HG02610 (cell line): ENCODE results near the gene ZSCAN25.
"Not testable (repeated sequence)": the region's sequence is repeated elsewhere in the genome, so short reads cannot be mapped to it uniquely, and the experiment has no call there.

Source experiments
- ATAC-seq: cut with Tn5 transposase; IDR thresholded peaks from one replicate; pipeline ENCODE4 v1.9.1; 2021; ENCODE audit warnings: mild to moderate bottlenecking, moderate library complexity; ENCODE audit not compliant: unreplicated experiment

The ZSCAN25 gene

GRCh38 chr7:99616359-99617191 is at the start of gene ZSCAN25:
Gene ZSCAN25 (plus strand): TSS chr7:99616946. CDS start chr7:99619607, 2,661 bp downstream.
- ATAC-seq = peak; percentile 94

DNA sequence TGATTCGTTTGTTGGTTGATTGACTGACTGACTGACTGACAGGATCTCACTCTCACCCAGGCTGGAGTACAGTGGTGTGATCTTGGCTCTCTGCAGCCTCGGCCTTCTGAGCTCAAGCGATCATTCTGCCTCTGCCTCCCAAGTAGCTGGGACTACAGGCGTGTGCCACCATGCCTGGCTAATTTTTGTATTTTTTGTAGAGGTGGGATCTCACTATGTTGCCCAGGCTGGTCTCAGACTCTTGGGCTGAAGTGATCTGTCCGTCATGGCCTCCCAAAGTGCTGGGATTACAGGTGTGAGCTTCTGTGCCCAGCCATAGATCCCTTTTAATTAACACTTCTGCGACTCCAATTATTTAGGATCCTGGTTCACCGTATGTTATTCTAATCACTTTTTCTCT is 48.0 kb upstream of the ZSCAN25 start:
- not testable (repeated sequence) for ATAC-seq

GRCh38 chr7:99571768-99572167 is 45.0 kb upstream of the ZSCAN25 start:
- ATAC-seq = no peak

DNA sequence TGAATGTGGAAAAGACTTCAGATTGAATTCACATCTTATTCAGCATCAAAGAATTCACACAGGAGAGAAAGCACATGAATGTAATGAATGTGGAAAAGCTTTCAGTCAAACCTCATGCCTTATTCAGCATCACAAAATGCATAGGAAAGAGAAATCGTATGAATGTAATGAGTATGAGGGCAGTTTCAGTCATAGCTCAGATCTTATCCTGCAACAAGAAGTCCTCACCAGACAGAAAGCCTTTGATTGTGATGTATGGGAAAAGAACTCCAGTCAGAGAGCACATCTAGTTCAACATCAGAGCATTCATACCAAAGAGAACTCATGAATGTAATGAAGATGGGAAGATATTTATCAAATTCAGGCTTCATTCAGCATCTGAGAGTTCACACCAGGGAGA is 43.5 kb upstream of the ZSCAN25 start:
- ATAC-seq = no peak

- no peak for ATAC-seq
These were observed 40.5 kb upstream of the ZSCAN25 start for GRCh38 chr7:99576251-99576650.

GRCh38 chr7:99579281-99579955 is 37.3 kb upstream of the ZSCAN25 start:
- no peak for ATAC-seq

DNA sequence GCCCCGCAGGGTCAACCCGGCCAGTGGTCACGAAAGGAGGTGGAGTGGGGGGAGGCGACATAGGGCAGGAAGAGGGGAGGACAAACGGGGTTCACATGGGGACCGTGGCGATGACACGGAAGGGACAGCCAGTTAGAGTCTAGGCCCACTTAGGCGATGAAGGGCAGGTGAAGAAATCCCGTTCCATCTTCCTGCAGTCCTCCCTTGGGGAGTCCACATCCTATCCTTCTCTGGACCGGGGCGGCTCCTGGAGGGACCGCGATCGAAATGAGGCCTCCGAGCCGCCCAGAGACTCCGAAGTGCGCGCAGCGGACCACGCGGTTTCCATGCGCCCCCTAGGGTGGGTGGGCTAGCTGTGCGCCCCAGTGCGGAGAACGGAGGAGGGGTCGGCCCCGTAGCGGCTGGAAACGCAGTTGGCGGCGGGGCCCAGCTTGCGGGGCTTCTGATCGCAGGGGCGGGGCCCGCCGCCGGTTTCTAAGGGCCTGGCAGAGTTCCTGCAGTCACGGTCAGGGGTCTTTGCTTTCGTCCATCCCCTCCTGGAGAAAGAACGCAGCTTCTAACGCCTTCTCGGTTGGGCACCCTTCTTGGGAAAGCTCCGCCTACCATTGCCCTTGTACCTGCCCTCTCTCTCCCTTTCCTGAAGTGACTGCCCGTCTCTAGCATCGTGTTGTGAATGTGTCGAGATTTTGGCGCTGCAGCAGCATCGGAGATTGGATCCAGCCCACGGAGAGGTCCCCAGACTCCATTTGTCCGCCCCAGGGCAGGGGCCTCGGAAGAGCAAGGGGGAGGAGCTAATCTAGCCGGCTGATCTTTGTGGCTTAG is 36.6 kb upstream of the ZSCAN25 start:
- no peak for ATAC-seq

DNA sequence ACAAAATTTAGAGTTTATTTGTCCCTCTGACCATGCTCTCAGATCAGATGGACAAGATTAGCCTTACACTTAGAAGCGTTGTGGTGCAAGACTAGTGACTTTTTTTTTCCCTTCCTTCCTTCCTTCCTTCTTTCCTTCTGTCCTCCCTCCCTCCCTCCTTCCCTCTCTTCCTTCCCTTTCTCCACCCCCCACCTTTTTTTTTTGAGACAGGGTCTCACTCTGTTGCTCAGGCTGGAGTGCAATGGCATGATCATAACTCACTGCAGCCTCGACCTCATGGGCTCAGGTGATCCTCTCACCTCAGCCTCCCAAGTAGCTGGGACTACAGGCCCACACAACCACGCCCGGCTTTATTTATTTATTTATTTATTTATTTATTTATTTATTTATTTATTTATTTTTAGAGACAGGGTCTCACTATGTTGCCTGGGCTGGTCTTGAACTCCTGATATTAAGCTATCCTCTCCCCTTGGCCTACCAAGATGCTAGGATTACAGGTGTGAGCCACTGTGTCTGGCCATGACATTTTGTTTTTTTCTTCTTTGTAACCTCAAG is 35.9 kb upstream of the ZSCAN25 start:
- not testable (repeated sequence) for ATAC-seq

- ATAC-seq = no peak
These were observed 27.9 kb upstream of the ZSCAN25 start for GRCh38 chr7:99588868-99589267.

GRCh38 chr7:99594948-99595745 is 21.6 kb upstream of the ZSCAN25 start:
- ATAC-seq = no peak

GRCh38 chr7:99596408-99596955 is 20.3 kb upstream of the ZSCAN25 start:
- ATAC-seq = no peak

GRCh38 chr7:99597762-99598501 is 18.8 kb upstream of the ZSCAN25 start, which contains the start of gene TMEM225B:
Gene TMEM225B (plus strand): TSS chr7:99598267. CDS start chr7:99604389, 6,122 bp downstream.
- ATAC-seq = no peak

DNA sequence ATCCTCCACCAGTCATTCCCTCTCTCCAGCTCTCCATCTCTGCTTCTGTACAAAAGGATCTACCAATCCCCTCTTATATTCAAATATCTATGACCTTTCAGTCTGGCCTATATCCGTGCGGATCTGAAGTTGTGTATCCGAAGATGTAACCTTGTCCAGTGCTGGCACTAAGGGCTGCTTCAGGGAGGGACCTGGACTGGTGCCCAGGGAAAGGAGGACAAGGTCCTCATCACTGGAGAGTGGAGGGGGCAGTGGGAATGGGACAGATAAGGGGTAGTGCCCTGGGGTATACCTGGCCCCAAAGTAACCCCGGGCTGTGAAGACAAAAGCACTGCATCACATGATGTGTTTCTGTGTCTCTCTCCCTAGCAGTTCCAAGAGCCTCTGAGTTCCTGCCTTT is 16.9 kb upstream of the ZSCAN25 start:
- no peak for ATAC-seq

DNA sequence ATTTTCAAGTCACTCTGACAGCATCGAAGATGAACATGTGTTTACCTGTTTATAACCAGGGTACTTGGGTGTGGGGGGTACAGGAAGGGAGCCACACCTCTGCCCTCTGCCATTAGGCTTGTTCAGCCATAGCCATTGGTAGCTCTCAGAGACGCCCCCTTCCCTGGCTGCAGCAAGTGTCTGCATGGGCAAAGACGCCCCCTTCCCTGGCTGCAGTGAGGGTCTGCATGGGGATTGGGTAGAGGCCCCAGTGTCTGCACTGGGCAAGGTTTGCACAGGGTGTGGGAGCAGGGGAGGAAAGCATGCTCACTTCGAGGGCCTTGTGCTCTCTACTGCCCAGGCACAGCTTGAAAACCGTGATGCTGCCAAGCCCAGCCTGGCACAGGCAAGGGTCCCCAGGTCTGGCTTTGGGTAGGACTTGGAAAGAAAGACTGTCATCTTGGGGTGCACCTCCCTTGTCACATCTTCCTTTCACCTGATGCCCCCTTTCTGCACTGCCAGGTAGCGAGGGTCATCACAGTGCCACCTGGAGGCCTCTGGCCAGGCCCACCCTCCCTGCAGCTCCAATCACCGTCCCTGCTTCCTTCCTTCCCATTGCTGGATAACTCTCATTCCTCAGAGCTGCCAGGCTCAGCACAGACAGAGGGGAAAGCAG is 15.0 kb upstream of the ZSCAN25 start:
- ATAC-seq = no peak

DNA sequence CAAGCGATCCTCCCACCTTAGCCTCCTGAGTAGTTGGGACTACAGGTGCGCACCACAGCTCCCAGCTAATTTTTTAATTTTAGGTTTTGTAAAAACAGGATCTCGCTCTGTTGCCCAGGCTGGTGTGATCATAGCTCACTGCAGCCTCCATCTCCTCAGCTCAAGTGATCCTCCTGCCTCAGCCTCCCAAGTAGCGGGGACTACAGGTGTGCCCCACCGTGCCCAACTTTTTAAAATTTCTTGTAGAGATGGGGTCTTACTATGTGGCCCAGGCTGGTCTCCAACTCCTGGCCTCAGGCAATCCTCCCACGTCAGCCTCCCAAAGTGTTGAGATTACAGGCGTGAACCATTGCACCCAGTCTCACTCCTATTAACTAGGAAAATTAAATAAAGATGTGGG is 11.2 kb upstream of the ZSCAN25 start:
- no peak for ATAC-seq

DNA sequence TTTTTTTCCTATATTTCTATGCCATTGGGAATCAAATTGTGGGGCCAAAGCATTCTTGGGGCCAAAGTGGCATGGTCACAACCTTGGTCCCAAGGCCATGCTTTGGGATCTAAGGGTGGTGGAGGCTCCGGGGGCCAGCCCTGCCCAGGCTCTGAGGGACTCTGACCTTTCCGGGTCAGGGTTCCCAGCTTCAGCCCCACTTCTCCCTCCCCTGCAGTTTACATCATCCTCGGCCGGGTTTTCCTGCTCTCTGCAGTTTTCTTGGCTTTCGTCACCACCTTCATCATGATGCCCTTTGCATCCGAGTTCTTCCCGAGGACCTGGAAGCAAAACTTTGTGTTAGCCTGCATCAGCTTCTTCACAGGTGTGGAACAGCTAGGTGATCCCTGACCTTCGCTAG is 10.2 kb upstream of the ZSCAN25 start:
- ATAC-seq = no peak

DNA sequence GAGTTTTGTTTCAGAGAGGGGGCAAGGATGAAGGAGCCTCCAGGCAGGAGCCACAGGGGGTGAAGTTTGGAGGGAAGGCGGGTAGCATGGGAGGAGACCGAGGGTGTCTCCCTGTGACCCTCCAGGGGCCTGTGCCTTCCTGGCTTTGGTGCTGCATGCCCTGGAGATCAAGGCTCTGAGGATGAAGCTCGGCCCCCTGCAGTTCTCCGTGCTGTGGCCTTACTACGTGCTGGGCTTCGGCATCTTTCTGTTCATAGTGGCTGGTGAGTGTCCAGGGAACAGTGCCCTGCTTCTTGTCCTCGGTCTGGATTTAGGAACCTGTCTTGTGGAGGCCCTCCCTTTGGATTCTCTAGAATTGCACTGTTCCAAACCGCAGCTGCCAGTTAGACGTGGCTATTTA is 9.2 kb upstream of the ZSCAN25 start:
- ATAC-seq = no peak

DNA sequence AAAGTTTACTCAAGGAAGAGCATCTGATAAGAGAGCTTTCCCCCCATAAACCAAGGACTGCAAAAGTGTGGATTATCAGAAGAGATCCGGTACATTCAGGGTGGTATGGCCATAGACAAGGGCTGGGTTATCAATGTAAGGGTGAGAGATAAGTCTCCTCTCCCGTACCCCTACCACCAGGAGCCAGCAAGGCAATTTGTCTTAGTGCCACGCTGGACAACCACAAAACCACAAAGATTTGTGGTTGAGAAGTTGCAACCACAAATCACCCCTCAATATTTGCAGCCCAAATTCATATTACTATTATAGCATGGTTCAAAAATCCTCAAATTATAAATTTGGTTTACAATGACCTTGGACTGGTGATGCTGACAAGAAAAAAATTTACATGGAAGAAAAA is 2.3 kb upstream of the ZSCAN25 start:
- no peak for ATAC-seq

DNA sequence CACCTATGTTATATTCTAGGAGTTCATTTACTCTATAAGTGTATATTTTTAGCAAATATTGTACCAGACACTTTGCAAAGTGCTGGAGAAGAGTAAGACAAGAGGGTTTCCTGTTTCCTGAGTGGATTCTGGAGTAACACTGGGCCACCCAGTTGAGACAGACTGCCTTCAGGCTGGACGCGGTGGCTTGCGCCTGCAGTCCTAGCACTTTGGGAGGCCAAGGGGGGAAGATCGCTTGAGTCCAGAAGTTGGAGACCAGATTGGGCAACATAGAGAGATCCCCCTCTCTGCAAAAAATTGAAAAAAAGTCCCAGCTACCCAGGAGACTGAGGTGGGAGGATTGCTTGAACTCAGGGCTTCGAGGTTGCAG is 772 bp upstream of the ZSCAN25 start:
- ATAC-seq = no peak
